Activated T-helper 9 cell treated with anti-CD3 and anti-CD28 coated beads, Interleukin-2, amount 50 U/mL, for 16 hours (primary cell): ENCODE measurements around the gene TSPAN8.
"Not testable (repeated sequence)": the region's sequence is repeated elsewhere in the genome, so short reads cannot be mapped to it uniquely, and the experiment has no call there.

Experiments used
- DNase-seq: peaks from one replicate; pipeline ENCODE4 v3.0.0-alpha.2; 2020; ENCODE audit warnings: low read depth

TSPAN8 gene

GRCh38 chr12:71157601-71158233 is at the start of gene TSPAN8:
TSPAN8 (minus strand) TSS chr12:71157999; CDS start chr12:71157678, 321 bp downstream.
- DNase-seq: no peak

DNA sequence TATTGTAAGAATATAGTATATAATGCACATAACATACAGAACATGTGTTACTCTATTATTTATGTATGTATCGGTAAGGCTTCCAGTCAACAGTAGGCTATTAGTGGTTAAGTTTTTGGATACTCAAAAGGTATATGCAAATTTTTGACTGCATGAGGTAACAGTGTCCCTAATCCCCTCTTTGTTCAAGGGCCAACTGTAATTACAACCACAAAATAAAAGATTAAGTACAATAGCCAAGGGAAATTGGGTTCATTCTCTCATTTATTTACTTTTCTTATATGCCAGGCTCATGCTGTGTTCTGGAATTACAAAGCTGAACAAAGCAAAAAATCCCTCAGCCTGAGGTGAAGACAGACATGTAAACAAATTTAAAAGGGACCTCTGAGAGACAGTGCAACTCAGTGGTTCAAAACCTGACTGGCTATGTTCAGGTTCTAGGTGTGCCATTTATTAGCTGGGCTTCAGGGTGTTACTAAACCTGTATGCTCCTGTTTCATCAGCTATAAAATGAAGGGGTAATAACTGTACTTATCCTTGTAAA is 43.4 kb upstream of the TSPAN8 start:
- DNase-seq: no peak

DNA sequence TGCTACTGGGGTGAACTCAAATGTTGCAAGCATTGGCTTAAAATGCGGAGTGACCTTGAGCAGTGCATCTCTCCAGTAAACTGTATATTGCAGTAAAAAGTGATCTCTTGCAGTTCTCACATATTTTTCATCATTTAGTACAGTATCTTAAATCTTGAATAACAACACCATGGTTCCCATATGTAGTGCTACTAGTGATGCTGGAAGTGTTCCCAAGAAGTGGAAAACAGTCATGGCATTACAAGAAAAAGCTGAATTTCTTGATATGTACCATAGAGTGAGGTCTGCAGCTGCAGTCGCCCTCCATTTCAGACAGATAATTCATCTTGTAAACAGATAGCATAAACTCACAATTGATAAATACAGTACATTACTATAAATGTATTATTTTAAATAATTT is 42.9 kb upstream of the TSPAN8 start:
- DNase-seq: no peak

DNA sequence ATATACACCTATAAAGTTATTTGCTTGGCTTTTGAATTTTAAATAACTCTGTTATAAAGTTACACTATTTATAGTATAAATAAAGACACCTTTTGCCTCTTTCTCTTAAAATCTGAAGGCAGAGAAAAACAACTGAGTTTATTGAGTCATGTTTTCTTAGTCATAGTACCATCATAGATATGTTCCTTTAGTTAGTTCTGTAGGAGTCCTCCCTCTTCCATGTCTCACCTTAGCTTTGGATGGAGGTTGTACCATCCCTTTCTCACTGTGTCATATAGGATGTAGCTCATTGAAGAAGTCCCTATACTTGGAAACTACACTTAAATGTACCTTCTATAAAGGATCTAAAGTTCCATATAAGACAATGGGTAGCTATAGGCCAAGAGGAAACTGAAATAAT is 39.7 kb upstream of the TSPAN8 start:
- no peak for DNase-seq

DNA sequence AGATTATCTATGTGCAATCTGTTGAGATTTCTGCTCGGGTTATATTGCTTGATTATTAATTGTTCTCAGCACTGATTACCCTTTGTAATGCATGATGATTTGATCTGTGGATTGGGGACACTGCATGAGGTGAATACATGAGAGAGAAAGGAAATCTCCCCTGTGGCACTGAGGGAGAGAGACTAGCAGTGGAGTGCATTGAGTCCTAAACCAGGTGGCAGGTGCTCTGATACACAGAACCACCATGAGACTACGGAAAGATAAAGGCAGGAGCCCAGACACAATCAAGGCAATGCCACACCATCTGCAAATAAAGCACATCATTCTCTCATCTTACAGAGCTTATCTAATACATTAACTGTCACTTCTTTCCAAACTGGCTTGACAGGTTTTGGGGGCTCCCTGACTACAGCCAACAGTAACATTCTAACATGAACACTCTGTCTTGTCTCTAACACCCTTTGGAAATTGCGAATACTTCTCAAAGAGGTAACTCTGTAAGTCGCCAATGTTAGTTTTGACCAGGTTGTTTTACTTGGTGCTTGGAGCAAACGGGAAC is 37.6 kb upstream of the TSPAN8 start:
- DNase-seq: no peak

- no peak for DNase-seq
Observed at GRCh38 chr12:71194657-71195056, 36.9 kb upstream of the TSPAN8 start.

DNA sequence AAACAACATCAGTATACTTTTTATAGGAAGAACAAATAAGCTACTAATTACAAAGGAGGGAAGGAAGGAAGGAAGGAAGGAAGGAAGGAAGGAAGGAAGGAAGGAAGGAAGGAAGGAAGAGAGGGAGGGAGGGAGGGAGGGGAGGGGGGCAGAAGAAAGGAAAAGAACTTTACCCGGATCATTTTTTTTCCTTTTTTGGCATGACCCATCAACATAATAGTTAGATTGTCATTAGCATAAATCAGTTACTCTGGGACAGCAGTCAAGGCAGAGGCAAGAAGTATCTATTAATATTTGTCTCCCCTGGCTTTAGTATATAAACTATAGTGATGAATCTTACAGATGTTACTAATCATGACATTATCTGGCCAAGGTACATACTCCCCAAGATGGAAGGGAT is 35.2 kb upstream of the TSPAN8 start:
- no peak for DNase-seq

GRCh38 chr12:71191509-71192196 is 33.9 kb upstream of the TSPAN8 start:
- no peak for DNase-seq

DNA sequence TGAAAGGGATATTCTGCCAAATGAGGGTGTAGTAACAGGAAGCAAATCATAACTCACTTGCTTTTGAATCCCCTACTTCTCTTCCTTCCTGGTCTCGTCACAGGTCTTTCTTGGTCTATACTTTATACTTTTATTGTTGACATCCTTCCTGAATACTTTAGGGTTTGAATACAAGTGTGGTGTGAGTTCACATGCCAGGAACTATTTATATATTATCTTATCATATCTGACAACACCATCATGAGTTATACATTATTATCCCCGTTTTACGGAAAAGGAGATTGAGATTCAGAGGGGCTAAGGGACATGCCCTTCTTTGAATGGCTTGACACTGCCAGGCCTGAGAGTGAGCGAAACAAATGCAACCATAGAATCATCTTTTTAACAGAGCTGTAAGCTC is 33.0 kb upstream of the TSPAN8 start:
- DNase-seq: no peak

- DNase-seq: no peak
Observed at GRCh38 chr12:71187379-71187778, 29.6 kb upstream of the TSPAN8 start.

DNA sequence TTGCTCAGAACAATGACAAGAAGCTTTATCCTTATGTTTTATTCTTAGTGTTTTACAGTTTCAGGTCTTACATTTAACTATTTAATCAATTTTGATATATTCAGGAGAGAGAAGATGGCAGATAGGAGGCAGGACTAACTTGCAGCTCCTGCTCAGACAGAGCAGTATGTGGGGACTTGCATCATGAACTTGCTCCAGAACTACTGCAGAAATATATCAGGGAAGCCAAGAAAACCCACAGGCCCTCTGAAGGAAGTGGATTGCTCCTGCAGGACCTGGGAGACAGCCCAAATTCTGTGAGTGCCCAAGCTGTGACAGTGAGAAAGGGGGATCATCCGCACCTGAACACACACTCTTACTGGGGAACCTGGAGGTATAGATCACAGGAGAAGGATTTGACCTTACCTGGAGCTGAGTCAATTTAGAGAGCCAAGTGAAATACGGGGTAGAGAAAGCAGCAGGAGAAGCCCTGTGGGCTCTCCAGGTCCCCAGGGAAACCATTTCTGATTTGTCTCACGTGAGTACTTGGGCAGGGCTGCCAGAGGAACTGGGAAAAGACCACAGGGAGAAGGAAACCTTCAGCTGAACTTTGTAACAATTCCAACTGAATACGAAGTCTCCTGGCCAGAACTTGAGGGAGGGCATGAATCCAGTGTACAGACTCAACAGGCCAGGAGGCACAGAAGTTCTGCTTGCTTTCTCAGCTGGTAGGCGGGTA is 28.9 kb upstream of the TSPAN8 start:
- DNase-seq: no peak

- DNase-seq: no peak
Observed at GRCh38 chr12:71183846-71184245, 26.0 kb upstream of the TSPAN8 start.

DNA sequence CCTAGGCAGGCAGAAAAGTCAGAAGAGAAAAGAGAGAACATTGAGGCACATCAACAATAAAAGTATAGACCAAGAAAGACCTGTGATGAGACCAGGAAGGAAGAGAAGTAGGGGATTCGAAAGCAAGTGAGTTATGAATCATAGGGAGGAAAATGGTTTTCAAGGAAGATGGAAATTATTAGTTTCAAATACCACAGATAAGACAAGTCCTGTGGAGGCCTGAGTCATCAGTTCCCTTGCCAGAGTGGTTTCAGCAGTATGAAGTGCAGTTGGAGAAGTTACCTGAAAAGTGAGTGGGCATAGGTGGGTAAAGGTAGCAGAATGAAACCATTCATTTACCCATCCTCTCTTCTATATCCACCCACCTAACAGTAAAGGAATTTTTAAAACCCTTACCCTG is 25.2 kb upstream of the TSPAN8 start:
- DNase-seq: no peak

DNA sequence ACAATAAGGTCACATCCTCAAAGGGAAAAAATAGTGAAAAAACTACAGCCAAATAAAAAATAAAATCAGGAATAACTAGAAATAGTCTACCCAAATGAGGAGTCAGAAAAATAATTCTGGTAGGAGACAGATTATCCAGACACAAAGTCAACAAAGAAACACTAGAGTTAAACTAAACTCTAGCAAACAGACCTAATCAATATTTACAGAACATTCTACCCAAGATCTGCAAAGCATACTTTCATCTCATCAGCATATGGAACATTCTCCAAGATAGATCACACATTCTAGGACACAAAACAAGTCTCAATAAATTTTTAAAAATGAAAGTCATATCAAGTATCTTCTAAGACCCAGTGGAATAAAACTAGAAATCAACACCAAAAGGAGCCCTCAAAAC is 20.4 kb upstream of the TSPAN8 start:
- DNase-seq: no peak

- no peak for DNase-seq
Observed at GRCh38 chr12:71174825-71175224, 17.0 kb upstream of the TSPAN8 start.

GRCh38 chr12:71174146-71174545 is 16.3 kb upstream of the TSPAN8 start:
- DNase-seq: no peak

GRCh38 chr12:71170456-71170855 is 12.7 kb upstream of the TSPAN8 start:
- no peak for DNase-seq

DNA sequence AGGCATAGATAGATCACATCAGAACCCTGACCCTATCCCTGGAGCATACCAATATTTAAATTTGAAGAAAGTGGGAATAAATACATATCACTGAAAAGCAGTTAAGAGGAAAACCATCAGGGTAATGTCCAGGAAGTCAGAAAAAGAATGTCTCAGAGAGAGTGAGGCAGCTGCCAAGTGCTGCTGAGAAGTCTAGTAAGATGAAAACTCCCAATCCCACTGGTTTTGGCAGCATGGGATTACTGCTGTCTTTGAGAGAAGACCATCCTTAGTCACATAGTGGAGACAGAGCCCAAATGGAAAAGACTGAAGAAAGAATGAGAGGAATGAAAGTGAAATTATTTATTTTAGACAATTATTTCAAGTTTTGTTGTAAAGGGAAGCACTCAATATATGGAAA is 11.5 kb upstream of the TSPAN8 start:
- no peak for DNase-seq

DNA sequence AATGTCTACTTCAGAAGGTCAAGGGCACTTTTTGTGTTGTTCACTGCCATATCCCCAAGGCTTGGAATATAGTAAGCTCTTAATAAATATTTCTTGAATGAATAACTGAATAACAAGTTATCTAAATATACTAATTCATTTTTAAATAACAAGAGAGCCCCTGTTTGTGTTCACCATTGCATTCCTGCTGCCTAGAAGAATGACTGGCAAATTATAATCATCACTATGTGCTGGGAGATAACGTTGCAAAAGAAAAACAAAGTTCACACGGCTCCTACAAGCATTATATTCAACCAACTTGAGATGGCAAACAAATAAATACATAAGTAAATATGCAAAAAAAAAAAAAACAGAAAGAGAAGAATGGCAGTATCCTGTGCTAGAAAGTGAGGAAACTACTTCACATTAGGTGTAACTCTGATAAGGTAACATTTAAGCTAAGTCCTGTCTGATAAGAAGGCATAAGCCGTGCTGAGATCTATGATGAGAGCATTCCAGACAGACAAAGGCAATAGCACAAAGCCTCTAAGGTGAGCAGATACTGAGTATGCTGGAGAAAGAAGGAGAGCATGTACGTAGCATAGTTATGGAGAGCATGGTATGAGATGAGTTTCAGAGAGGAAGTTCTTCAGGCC is 9.2 kb upstream of the TSPAN8 start:
- DNase-seq: no peak

DNA sequence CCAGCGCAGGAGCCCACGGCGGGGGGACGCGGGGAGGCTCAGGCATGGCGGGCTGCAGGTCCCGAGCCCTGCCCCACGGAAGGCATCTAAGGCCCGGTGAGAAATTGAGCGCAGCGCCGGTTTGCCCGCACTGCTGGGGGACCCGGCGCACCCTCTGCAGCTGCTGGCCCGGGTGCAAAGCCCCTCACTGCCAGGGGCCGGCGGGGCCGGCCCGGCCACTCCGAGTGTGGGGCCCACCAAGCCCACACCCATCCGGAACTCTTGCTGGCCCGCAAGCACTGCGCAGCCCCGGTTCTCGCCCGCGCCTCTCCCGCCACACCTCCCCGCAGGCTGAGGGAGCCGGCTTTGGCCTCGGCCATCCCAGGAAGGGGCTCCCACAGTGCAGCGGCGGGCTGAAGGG is 8.5 kb upstream of the TSPAN8 start:
- DNase-seq: no peak

- DNase-seq: not testable (repeated sequence)
Observed at GRCh38 chr12:71165780-71166179, 8.0 kb upstream of the TSPAN8 start.

DNA sequence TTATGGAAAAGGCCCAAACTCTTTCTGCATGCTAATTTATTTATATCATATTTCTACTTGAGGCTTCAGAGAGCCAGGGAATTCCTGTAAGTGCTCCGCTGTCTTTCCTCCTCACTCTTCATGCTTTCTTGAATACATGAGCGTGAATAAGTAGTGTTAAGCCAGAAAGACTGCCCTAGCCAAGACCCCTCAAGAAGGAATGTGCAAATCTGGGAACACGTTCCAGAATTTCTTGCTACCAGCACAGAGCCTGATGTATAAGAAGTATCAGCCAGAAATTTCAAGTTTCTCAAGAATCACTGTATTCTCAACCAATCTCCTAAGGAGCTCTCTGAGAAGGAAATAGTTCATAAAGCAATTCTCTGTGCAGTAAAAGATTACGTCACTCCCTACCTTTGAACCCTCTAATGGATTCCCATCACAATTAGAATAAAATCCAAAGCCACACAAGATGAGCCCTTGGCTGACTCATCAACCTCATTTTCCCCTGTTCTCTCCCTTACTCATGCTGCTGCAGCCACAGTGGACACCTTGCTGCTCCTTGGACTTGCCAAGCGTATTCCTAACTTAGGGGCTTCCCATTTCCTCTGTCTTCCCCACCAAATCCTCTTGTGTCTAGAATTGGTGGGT is 6.9 kb upstream of the TSPAN8 start:
- DNase-seq: no peak
